Raji (cell line): ENCODE data around the gene SPRR5.

Experiments
- POLR2A ChIP-seq: IDR thresholded peaks from 2 replicates; pipeline ENCODE4 v1.6.1; 2011; ENCODE audit warnings: low read depth, low read length, control low read depth; ENCODE audit not compliant: insufficient read depth

SPRR5 gene

DNA sequence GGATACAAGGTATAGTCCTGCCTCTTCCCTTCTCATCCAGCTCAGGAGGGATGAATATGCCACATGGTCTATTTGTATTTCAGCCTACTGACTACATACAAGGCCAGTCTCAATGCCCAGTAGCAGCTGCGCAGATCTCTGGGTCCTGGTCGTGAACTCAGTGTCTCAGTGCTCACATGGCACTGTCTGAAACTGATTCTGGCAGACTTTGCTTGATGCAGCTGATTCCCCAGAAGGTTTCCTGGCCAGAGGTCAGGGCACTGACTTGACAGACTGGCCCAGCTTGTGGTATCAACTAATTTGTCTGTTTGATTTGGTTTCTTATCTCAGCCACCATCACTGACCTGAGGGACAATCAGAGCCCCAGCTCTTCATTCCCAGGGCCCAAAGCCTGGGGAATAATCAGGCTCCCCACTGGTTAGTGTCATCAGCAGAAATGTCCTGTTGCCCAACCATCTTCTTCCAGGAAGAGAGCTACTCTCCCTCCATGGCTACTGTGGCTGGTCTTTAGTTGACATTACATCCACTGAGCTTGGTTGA, 15.9 kb downstream of the SPRR5 start:
- no peak for TF ChIP-seq POLR2A

GRCh38 chr1:152964536-152964935, 17.5 kb downstream of the SPRR5 start:
- TF ChIP-seq POLR2A: no peak

GRCh38 chr1:152965853-152966252, 18.8 kb downstream of the SPRR5 start:
- no peak for TF ChIP-seq POLR2A

DNA sequence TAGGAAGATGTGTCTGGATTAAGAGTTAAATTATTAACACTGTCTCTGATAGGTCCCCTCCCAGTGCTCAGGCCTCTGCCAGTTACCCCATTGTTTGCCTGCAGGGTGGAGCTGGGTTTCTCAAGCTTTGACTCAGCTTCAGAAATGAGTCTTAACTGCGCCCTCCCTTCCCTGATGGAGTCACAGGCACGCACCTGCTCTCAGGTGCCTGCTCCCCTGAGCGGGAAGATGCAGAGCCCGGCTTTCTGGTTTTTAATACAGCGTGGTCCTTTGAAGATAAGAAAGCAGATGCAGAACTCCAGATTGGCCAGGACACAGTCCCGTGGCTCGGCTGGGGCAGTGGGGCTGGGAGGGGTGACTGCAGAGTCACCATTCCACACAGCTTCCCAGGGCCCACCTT, 20.2 kb downstream of the SPRR5 start:
- no peak for TF ChIP-seq POLR2A

DNA sequence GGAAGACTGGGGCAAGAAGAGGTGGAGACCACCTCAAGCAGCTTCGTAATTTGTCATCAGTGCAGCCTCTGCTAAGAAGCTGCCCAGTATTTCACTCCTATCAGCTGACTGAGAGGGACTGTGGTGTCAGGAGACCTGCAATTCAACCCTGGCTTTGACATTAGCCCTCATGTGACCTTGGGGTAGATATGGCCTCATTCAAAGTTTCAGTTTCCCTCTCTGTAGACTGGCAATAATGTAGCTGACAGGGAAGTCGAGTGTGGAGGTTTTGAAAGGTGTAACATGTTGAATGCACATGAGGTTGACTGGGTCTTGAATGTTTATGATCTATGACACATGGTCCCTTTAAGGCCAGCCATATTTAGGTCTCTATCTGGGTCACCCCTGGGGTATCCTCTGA, 21.2 kb downstream of the SPRR5 start:
- no peak for TF ChIP-seq POLR2A

GRCh38 chr1:152969036-152969435, 22.0 kb downstream of the SPRR5 start:
- TF ChIP-seq POLR2A: no peak

DNA sequence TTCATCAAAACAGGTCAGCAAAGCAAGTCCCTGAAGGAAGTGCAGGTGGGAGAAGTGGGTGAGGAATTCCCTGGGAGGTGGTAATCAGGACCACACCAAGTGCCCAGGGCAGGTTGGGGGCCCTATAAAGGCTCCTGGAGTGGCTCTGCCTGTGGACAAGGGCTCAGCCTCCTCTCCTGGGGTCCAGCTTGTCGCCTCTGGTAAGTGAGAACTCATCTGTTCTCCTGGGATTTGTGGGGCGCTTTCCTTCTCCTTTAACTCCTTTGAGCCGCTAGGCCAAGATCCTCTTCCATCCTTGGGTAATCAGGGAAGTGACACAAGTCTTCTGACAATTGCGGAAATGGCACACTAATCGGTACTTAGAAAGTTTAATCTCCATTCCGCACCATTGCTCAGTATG, 23.5 kb downstream of the SPRR5 start, which contains the start of gene SPRR4:
TSS of gene SPRR4 (plus strand) at position 154 of the 400 bp plus-strand sequence. CDS start 1,243 bp downstream, outside the sequence.
- TF ChIP-seq POLR2A: no peak

DNA sequence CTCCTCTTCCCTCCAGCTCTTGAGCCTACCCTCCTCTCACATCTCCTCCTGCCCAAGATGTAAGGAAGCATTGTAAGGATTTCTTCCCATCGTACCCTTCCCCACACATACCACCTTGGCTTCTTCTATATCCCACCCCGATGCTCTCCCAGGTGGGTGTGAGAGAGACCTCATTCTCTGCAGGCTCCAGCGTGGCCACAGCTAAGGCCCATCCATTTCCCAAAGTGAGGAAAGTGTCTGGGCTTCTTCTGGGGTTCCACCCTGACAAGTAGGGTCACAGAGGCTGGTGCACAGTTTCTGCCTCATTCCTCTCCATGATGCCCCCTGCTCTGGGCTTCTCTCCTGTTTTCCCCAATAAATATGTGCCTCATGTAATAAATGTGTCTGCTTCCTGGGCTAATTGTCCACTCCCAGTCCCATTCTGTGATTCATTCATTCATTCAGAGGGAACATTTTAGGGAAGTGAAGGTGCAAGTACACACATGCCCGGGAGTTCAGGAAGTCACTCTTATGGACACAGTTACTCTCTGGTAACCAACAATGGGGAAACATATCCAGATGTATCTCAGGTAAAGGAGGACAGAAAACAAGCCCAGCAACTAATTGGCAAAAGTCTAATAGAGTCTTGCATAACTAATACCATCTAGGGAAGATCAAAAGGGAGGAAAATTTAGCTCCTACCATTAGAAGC, 25.3 kb downstream of the SPRR5 start:
- no peak for TF ChIP-seq POLR2A

- no peak for TF ChIP-seq POLR2A
These were observed 29.7 kb downstream of the SPRR5 start for GRCh38 chr1:152976688-152977087.

- no peak for TF ChIP-seq POLR2A
These were observed 30.6 kb downstream of the SPRR5 start for GRCh38 chr1:152977614-152978013.

DNA sequence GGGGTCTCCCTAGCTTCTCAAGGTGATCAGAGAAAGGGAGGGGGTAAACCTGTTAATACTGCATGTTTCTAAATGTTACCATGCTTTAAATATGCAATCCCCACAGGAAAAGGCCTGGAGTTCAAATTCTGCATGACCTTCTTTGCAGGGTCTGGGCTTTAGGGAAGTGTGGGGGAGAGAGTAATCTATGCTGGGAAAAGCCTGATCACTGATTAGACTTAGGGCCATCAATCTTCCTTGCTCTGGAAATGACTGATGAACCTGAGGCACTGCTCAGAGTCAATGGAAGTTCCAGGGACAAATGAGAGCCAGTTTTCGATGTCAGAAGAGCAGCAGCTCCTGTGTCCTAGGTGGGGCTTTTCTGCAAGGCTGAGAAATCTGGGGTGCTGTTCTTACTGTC, 33.7 kb downstream of the SPRR5 start:
- TF ChIP-seq POLR2A: no peak

- no peak for TF ChIP-seq POLR2A
These were observed 34.3 kb downstream of the SPRR5 start for GRCh38 chr1:152981146-152981871.

GRCh38 chr1:152982076-152982475, 35.1 kb downstream of the SPRR5 start:
- no peak for TF ChIP-seq POLR2A

DNA sequence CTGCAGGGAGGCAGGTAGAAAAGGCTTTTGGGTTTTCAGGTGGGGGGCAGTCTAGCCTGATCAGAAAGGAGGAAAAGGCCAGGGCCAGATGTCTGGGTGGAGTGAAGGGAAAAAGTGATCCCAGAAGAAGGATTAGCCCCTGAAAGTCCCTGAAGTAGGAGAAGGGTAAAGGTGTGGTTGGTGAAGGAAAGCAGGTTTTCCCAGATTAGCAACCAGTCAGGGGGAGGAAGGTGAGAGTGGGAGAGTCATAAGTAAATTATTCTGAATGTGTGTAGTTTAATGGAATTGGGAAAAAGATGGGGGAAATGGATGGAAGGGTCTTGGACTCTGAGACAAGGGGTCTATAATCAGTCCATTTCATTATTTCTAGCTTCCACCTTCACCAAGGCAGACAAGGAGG, 36.2 kb downstream of the SPRR5 start:
- no peak for TF ChIP-seq POLR2A

GRCh38 chr1:152983743-152984142, 36.7 kb downstream of the SPRR5 start, which contains the start of gene SPRR1A:
SPRR1A (plus strand) TSS chr1:152984081; CDS start chr1:152985231, 1,150 bp downstream.
- TF ChIP-seq POLR2A: no peak

GRCh38 chr1:152986578-152986977, 39.6 kb downstream of the SPRR5 start:
- no peak for TF ChIP-seq POLR2A
